Measurements from ENCODE around the gene NELFCD. TPM values are rescaled to one million over a fixed set of nuclear protein-coding genes. Genes with fewer than 3 reads are reported as not detected.

The NELFCD gene
- polyA plus RNA-seq, 1 donor (not counting 4 experiments of a cell fraction or from before 2014, with no cell fraction given), result 68.5 TPM

GRCh38 chr20:59025511-59025910 lies 44.5 kb downstream of the NELFCD start:
- TF ChIP-seq CTCF (optimal IDR thresholded peaks at IDR 0.05 in 1 of 3, IDR thresholded peaks at IDR 0.05 in 1 of 3, conservative IDR thresholded peaks at IDR 0.05 in 1 of 3; ENCODE audit: extremely low read depth in 1 of 3, insufficient read depth in 2 of 3, low read length in 3 of 3) (no peak), EZH2 (IDR thresholded peaks at IDR 0.05; ENCODE audit: low read length) (no peak)
- no peak overlapping the region for H3K27ac ChIP-seq (ENCODE audit: control insufficient read depth, insufficient read depth, low read length)
- peaks cover 54% of the 10 kb centered on the region for H3K79me2 ChIP-seq (ENCODE audit: control insufficient read depth, insufficient read depth, low read length)
- peaks cover 25 to 48% of the 10 kb centered on the region in 2 experiments for H3K36me3 ChIP-seq (ENCODE audit: control insufficient read depth in 2 of 2, extremely low read depth in 1 of 2, insufficient read depth in 2 of 2, low read length in 2 of 2)
- H3K9ac ChIP-seq (ENCODE audit: control insufficient read depth, extremely low read depth, insufficient read depth, low read length), result no peak overlapping the region
- no peaks in the 10 kb centered on the region for H3K9me1 ChIP-seq (ENCODE audit: control insufficient read depth, extremely low read depth, insufficient read depth, low read length)
- H3K9me3 ChIP-seq (ENCODE audit: control insufficient read depth, low read depth, low read length), result no peaks in the 10 kb centered on the region
- no peak for FAIRE-seq
- H3K4me2 ChIP-seq (ENCODE audit: control insufficient read depth, extremely low read depth, insufficient read depth, low read depth, low read length), result no peak overlapping the region
- peaks cover 3% of the 10 kb centered on the region for H4K20me1 ChIP-seq (ENCODE audit: control insufficient read depth, extremely low read depth, insufficient read depth, low read length)
- no peaks in the 10 kb centered on the region for H3K27me3 ChIP-seq (ENCODE audit: control insufficient read depth, extremely low read depth, insufficient read depth, low read length)
- H3K4me3 ChIP-seq (ENCODE audit: control insufficient read depth in 2 of 3, extremely low read depth in 1 of 3, insufficient read depth in 2 of 3, low read depth in 1 of 3, low read length in 3 of 3), result no peak overlapping the region
- H3K4me1 ChIP-seq (ENCODE audit: control insufficient read depth, extremely low read depth, insufficient read depth, low read length), result peaks cover 29% of the 10 kb centered on the region
- DNase-seq (ENCODE audit: low read depth, low spot score), result no peak
- dilution Hi-C loops (cut with MboI; ENCODE audit: extremely low pct_ligation_motif_present, low sequenced_read_pairs), result no loop called here
- no peak overlapping the region for H2AFZ ChIP-seq (ENCODE audit: control insufficient read depth, low read length)

DNA sequence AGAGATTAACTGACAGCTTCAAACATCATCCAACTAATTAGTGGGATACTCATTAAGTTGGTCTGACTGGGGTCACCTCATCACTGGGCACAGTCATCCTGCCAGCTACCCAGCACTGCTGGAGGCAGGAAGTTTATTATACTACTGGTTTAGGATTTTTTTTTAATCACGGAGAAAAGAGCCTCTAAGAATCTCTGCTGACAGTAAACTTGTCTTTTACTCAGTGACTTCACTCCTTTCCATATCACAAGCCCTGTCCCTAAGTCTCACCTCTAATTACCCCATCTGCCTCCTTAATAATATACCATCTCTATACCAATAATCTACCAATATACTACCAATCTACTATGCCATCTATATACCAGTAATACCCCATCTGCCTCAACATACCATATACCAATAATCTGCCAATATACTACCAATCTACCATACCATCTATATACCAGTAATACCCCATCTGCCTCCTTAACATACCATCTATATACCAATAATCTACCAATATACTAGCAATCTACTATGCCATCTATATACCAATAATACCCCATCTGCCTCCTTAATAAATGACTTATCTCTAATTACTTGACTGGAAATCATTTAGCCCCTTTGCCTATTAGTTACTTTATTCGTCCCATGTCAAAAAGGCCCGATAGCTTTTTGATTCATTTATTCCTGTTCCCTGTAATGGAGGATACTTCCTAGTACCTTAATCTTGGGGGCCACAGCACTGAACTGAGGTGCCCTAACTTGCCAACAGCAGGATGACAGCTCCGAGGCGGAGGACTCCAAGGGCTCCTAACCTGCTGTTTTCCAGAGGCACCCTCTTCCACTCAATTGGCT lies 46.1 kb downstream of the NELFCD start:
- H2AFZ ChIP-seq (ENCODE audit: control insufficient read depth, low read length), result no peak overlapping the region
- no peaks in the 10 kb centered on the region for H3K9me1 ChIP-seq (ENCODE audit: control insufficient read depth, extremely low read depth, insufficient read depth, low read length)
- H3K4me2 ChIP-seq (ENCODE audit: control insufficient read depth, extremely low read depth, insufficient read depth, low read depth, low read length), result no peak overlapping the region
- H4K20me1 ChIP-seq (ENCODE audit: control insufficient read depth, extremely low read depth, insufficient read depth, low read length), result peaks cover 3% of the 10 kb centered on the region
- peaks cover 70% of the 10 kb centered on the region for H3K79me2 ChIP-seq (ENCODE audit: control insufficient read depth, insufficient read depth, low read length)
- dilution Hi-C loops (cut with MboI; ENCODE audit: extremely low pct_ligation_motif_present, low sequenced_read_pairs), result no loop called here
- no peak overlapping the region for H3K4me3 ChIP-seq (ENCODE audit: control insufficient read depth in 2 of 3, extremely low read depth in 1 of 3, insufficient read depth in 2 of 3, low read depth in 1 of 3, low read length in 3 of 3)
- peaks cover 25 to 50% of the 10 kb centered on the region in 2 experiments for H3K36me3 ChIP-seq (ENCODE audit: control insufficient read depth in 2 of 2, extremely low read depth in 1 of 2, insufficient read depth in 2 of 2, low read length in 2 of 2)
- H3K9ac ChIP-seq (ENCODE audit: control insufficient read depth, extremely low read depth, insufficient read depth, low read length), result no peak overlapping the region
- H3K4me1 ChIP-seq (ENCODE audit: control insufficient read depth, extremely low read depth, insufficient read depth, low read length), result peaks cover 27% of the 10 kb centered on the region
- DNase-seq (ENCODE audit: low read depth, low spot score), result no peak
- TF ChIP-seq CTCF (optimal IDR thresholded peaks at IDR 0.05 in 1 of 3, IDR thresholded peaks at IDR 0.05 in 1 of 3, conservative IDR thresholded peaks at IDR 0.05 in 1 of 3; ENCODE audit: extremely low read depth in 1 of 3, insufficient read depth in 2 of 3, low read length in 3 of 3) (no peak), EZH2 (IDR thresholded peaks at IDR 0.05; ENCODE audit: low read length) (no peak)
- H3K9me3 ChIP-seq (ENCODE audit: control insufficient read depth, low read depth, low read length), result no peaks in the 10 kb centered on the region
- FAIRE-seq, result no peak
- no peak overlapping the region for H3K27ac ChIP-seq (ENCODE audit: control insufficient read depth, insufficient read depth, low read length)
- no peaks in the 10 kb centered on the region for H3K27me3 ChIP-seq (ENCODE audit: control insufficient read depth, extremely low read depth, insufficient read depth, low read length)

Data from keratinocyte (primary cell).